ENCODE data around the gene SLC30A5. TPM values are rescaled to one million over a fixed set of nuclear protein-coding genes. Genes with fewer than 3 reads are reported as not detected.

SLC30A5 gene
- total RNA-seq, 1 experiment from 2014 or later = 64.6 TPM

DNA sequence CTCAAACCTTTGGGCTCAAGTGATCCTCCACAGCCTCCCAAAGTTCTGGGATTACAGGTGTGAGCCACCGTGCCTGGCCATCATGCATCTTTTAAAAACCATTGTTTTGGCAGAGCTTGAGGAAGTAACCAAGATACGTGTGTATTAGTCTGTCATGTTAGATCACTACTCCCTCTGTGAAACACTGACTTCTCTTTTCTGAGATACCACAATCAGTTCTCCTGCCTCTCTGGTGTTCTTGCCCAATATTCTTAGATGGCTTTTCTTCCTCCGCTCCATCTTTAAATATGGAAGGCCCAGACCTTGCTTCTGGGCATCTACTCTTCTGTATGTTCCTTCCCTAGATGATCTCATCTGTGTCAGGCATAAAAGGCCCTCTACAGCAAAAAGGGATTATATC, 58.9 kb downstream of the SLC30A5 start:
- no peak for TF ChIP-seq EZH2 (IDR thresholded peaks at IDR 0.05; ENCODE audit: borderline replicate concordance, low read depth, low read length, poor library complexity, severe bottlenecking)
- Histone ChIP-seq H3K27ac (ENCODE audit: low read depth, low read length, poor library complexity, severe bottlenecking) (no peak overlapping the region), H3K4me3 (ENCODE audit: low read depth, low read length, poor library complexity, severe bottlenecking) (no peak overlapping the region), H3K4me1 (ENCODE audit: insufficient read depth, low read length, poor library complexity, severe bottlenecking) (no peaks in the 10 kb centered on the region), H3K27me3 (replicated peaks; ENCODE audit: insufficient read depth, low read depth, low read length, poor library complexity) (no peaks in the 10 kb centered on the region), H3K9me3 (ENCODE audit: low read depth, low read length, poor library complexity, severe bottlenecking) (no peaks in the 10 kb centered on the region), H3K36me3 (ENCODE audit: insufficient read depth, low read length, poor library complexity, severe bottlenecking) (no peaks in the 10 kb centered on the region)
- BruUV-seq (replicated peaks) = no TSS peak
- DNase-seq (ENCODE audit: low spot score) = no peak
- ChIA-PET POLR2A (ENCODE audit: low non-redundant PET) (no interaction called here), CTCF (no interaction called here)
- intact Hi-C loops (cut with micrococcal nuclease; ENCODE audit: unreplicated experiment) = no loop called here

DNA sequence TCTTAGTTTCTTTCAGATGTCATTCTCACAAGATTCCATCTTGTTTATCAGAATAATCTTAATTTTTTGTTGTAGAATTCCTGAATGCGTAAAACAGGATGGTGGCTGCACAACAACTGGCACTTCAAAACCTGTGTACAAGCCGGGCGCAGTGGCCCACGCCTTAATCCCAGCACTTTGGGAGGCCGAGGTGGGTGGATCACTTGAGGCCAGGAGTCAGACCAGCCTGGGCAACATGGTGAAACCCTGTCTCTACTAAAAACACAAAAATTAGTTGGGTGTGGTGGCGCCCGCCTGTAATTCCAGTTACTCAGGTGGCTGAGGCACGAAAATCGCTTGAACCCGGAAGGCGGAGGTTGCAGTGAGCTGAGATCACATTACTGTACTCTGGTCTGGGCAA, 62.6 kb downstream of the SLC30A5 start:
- ChIA-PET POLR2A (ENCODE audit: low non-redundant PET) (no interaction called here), CTCF (interaction anchor here (0.5 kb wide), 1 partner anchor 44 kb away, joined by 3 read pairs; no protein-coding TSS in a partner anchor)
- Histone ChIP-seq H3K27me3 (replicated peaks; ENCODE audit: insufficient read depth, low read depth, low read length, poor library complexity) (no peaks in the 10 kb centered on the region), H3K27ac (ENCODE audit: low read depth, low read length, poor library complexity, severe bottlenecking) (no peak overlapping the region), H3K4me1 (ENCODE audit: insufficient read depth, low read length, poor library complexity, severe bottlenecking) (no peaks in the 10 kb centered on the region), H3K4me3 (ENCODE audit: low read depth, low read length, poor library complexity, severe bottlenecking) (no peak overlapping the region), H3K36me3 (ENCODE audit: insufficient read depth, low read length, poor library complexity, severe bottlenecking) (no peaks in the 10 kb centered on the region), H3K9me3 (ENCODE audit: low read depth, low read length, poor library complexity, severe bottlenecking) (no peaks in the 10 kb centered on the region)
- intact Hi-C loops (cut with micrococcal nuclease; ENCODE audit: unreplicated experiment) = no loop called here
- DNase-seq (ENCODE audit: low spot score) = no peak
- no TSS peak for BruUV-seq (replicated peaks)
- TF ChIP-seq, protein P1, sequence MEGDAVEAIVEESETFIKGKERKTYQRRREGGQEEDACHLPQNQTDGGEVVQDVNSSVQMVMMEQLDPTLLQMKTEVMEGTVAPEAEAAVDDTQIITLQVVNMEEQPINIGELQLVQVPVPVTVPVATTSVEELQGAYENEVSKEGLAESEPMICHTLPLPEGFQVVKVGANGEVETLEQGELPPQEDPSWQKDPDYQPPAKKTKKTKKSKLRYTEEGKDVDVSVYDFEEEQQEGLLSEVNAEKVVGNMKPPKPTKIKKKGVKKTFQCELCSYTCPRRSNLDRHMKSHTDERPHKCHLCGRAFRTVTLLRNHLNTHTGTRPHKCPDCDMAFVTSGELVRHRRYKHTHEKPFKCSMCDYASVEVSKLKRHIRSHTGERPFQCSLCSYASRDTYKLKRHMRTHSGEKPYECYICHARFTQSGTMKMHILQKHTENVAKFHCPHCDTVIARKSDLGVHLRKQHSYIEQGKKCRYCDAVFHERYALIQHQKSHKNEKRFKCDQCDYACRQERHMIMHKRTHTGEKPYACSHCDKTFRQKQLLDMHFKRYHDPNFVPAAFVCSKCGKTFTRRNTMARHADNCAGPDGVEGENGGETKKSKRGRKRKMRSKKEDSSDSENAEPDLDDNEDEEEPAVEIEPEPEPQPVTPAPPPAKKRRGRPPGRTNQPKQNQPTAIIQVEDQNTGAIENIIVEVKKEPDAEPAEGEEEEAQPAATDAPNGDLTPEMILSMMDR (conservative IDR thresholded peaks at IDR 0.05; ENCODE audit: low read depth, low read length) = no peak
- no peak for TF ChIP-seq EZH2 (IDR thresholded peaks at IDR 0.05; ENCODE audit: borderline replicate concordance, low read depth, low read length, poor library complexity, severe bottlenecking)

DNA sequence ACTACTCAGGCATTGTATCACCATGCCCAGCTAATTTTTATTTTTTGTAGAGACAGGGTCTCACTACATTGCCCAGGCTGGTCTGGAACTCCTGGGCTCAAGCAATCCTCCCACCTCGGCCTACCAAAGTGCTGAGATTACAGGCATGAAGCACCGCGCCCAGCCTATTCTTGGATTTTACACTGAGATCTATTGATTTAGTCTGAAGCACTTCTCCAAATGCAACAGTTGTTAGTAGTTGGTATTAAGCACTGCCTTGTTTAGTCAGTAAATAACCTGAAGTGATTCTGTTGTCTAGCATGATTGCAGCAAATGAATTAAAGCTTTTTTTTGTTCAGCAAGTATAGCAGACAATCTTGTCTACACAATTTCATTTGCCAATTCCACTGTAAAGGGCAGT, 64.2 kb downstream of the SLC30A5 start:
- intact Hi-C loops (cut with micrococcal nuclease; ENCODE audit: unreplicated experiment) = no loop called here
- Histone ChIP-seq H3K4me1 (ENCODE audit: insufficient read depth, low read length, poor library complexity, severe bottlenecking) (no peaks in the 10 kb centered on the region), H3K27ac (ENCODE audit: low read depth, low read length, poor library complexity, severe bottlenecking) (no peak overlapping the region), H3K4me3 (ENCODE audit: low read depth, low read length, poor library complexity, severe bottlenecking) (no peak overlapping the region), H3K27me3 (replicated peaks; ENCODE audit: insufficient read depth, low read depth, low read length, poor library complexity) (no peaks in the 10 kb centered on the region), H3K36me3 (ENCODE audit: insufficient read depth, low read length, poor library complexity, severe bottlenecking) (no peaks in the 10 kb centered on the region), H3K9me3 (ENCODE audit: low read depth, low read length, poor library complexity, severe bottlenecking) (no peaks in the 10 kb centered on the region)
- ChIA-PET CTCF (no interaction called here), POLR2A (ENCODE audit: low non-redundant PET) (no interaction called here)
- no peak for DNase-seq (ENCODE audit: low spot score)
- BruUV-seq (replicated peaks) = no TSS peak
- no peak for TF ChIP-seq EZH2 (IDR thresholded peaks at IDR 0.05; ENCODE audit: borderline replicate concordance, low read depth, low read length, poor library complexity, severe bottlenecking)
- TF ChIP-seq, protein P1 (conservative IDR thresholded peaks at IDR 0.05; ENCODE audit: low read depth, low read length) = no peak

DNA sequence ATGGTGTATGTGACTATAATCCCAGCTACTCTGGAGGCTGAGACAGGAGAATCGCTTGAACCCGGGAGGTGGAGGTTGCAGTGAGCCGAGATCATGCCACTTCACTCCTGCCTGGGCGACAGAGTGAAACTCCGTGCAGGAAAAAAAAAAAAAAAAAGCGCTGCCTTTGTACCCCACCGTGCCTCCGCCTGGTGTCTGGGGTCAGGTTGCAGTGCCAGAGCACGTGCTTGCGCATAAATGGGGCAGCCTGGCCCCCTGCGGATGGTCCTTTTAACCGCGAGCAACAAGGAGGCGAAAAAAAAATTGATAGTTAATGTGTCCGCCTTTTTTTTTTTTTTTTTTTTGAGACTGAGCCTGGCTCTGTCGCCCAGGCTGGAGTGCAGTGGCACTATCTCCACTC, 66.8 kb downstream of the SLC30A5 start:
- H3K27ac ChIP-seq (ENCODE audit: low read depth, low read length, poor library complexity, severe bottlenecking) = no peak overlapping the region
- no peaks in the 10 kb centered on the region for H3K27me3 ChIP-seq (replicated peaks; ENCODE audit: insufficient read depth, low read depth, low read length, poor library complexity)
- H3K36me3 ChIP-seq (ENCODE audit: insufficient read depth, low read length, poor library complexity, severe bottlenecking) = no peaks in the 10 kb centered on the region
- no peak overlapping the region for H3K4me3 ChIP-seq (ENCODE audit: low read depth, low read length, poor library complexity, severe bottlenecking)
- DNase-seq (ENCODE audit: low spot score) = no peak
- ChIA-PET POLR2A (ENCODE audit: low non-redundant PET) (no interaction called here), CTCF (no interaction called here)
- no peaks in the 10 kb centered on the region for H3K4me1 ChIP-seq (ENCODE audit: insufficient read depth, low read length, poor library complexity, severe bottlenecking)
- BruUV-seq (replicated peaks) = no TSS peak
- H3K9me3 ChIP-seq (ENCODE audit: low read depth, low read length, poor library complexity, severe bottlenecking) = no peaks in the 10 kb centered on the region
- TF ChIP-seq, protein P1 (conservative IDR thresholded peaks at IDR 0.05; ENCODE audit: low read depth, low read length) = no peak
- TF ChIP-seq EZH2 (IDR thresholded peaks at IDR 0.05; ENCODE audit: borderline replicate concordance, low read depth, low read length, poor library complexity, severe bottlenecking) = no peak
- intact Hi-C loops (cut with micrococcal nuclease; ENCODE audit: unreplicated experiment) = no loop called here

All from A673 (cell line).